Activated naive CD4-positive, alpha-beta T cell treated with anti-CD3 and anti-CD28 coated beads for 36 hours (primary cell): ENCODE measurements around the gene IL1B. TPM values are rescaled to one million over a fixed set of nuclear protein-coding genes. Genes with fewer than 3 reads are reported as not detected.

Source experiments
- CTCF ChIA-PET: fragments of 350-600 bp; sonication (Branson Sonifier 250); formaldehyde crosslinking; loops from one replicate; lab custom pipeline; 2021; ENCODE audit warnings: antibody characterized with exemption; lab: Charles Lee
- DNase-seq: peaks from one replicate; pipeline ENCODE4 v3.0.0-alpha.2; 2020
- H3K27ac Mint-ChIP-seq: one replicate; pipeline ENCODE4 v1.8.0; 2021; ENCODE audit warnings: mild to moderate bottlenecking, mixed read lengths
- H3K27me3 Mint-ChIP-seq: one replicate; pipeline ENCODE4 v1.8.0; 2021; ENCODE audit warnings: low read depth, mixed read lengths
- H3K36me3 Mint-ChIP-seq: one replicate; pipeline ENCODE4 v1.8.0; 2021; ENCODE audit warnings: low read depth, mixed read lengths
- H3K4me1 Mint-ChIP-seq: one replicate; pipeline ENCODE4 v1.8.0; 2021; ENCODE audit warnings: low read depth, mixed read lengths
- H3K4me3 Mint-ChIP-seq: one replicate; pipeline ENCODE4 v1.8.0; 2021; ENCODE audit warnings: mild to moderate bottlenecking, moderate library complexity, mixed read lengths
- H3K9me3 Mint-ChIP-seq: one replicate; pipeline ENCODE4 v1.8.0; 2021; ENCODE audit warnings: mixed read lengths
- intact Hi-C: fragments of 100-400 bp; cut with micrococcal nuclease; formaldehyde crosslinking; loops from one replicate; pipeline ENCODE4 v1.15.1; 2023
- total RNA-seq, 2 experiments: library from RNA; stranded (reverse); gene quantifications; one replicate each; pipeline ENCODE4 v1.2.3, GENCODE V29; 2021

The IL1B gene
- total RNA-seq: not detected

GRCh38 chr2:112836695-112837117 is at the start of gene IL1B:
IL1B (minus strand) TSS chr2:112836779; CDS start chr2:112836229, 550 bp downstream.
- intact Hi-C loops: no loop called here
- no peaks in the 10 kb centered on the region for H3K36me3 Mint-ChIP-seq
- DNase-seq: no peak
- H3K4me1 Mint-ChIP-seq: no peaks in the 10 kb centered on the region
- CTCF ChIA-PET: interaction anchor here (1.5 kb wide), 1 partner anchor 87 kb away, joined by 3 read pairs; no protein-coding TSS in a partner anchor
- peaks cover 17% of the 10 kb centered on the region for H3K27me3 Mint-ChIP-seq
- no peak within 1 kb of the TSS for H3K4me3 Mint-ChIP-seq
- no peaks in the 10 kb centered on the region for H3K9me3 Mint-ChIP-seq
- no peak within 1 kb of the TSS for H3K27ac Mint-ChIP-seq

GRCh38 chr2:112886291-112886690 is 49.7 kb upstream of the IL1B start:
- Mint-ChIP-seq H3K9me3 (no peaks in the 10 kb centered on the region), H3K27ac (no peak overlapping the region), H3K4me1 (peaks cover 7% of the 10 kb centered on the region), H3K27me3 (no peaks in the 10 kb centered on the region), H3K4me3 (no peak overlapping the region), H3K36me3 (no peaks in the 10 kb centered on the region)
- intact Hi-C loops: loop anchor here (5.0 kb wide), 1 partner anchor 56 kb away; no protein-coding TSS in a partner anchor
- CTCF ChIA-PET: interaction anchor here (0.8 to 4.3 kb wide), 15 partner anchors 9 to 259 kb away, joined by 3 to 118 read pairs (median 6); no protein-coding TSS in a partner anchor
- no peak for DNase-seq

GRCh38 chr2:112885506-112885902 is 48.9 kb upstream of the IL1B start:
- H3K9me3 Mint-ChIP-seq: no peaks in the 10 kb centered on the region
- no peak overlapping the region for H3K4me3 Mint-ChIP-seq
- H3K27me3 Mint-ChIP-seq: no peaks in the 10 kb centered on the region
- DNase-seq: no peak
- H3K4me1 Mint-ChIP-seq: peaks cover 7% of the 10 kb centered on the region
- H3K27ac Mint-ChIP-seq: no peak overlapping the region
- no peaks in the 10 kb centered on the region for H3K36me3 Mint-ChIP-seq
- CTCF ChIA-PET: interaction anchor here (0.7 to 4.3 kb wide), 39 partner anchors 8 to 314 kb away, joined by 3 to 118 read pairs (median 4); partner anchors contain the start of gene IL1A
- intact Hi-C loops: loop anchor here (1.0 to 5.0 kb wide), 3 partner anchors 57 to 285 kb away; no protein-coding TSS in a partner anchor

- CTCF ChIA-PET: interaction anchor here (0.7 to 4.3 kb wide), 38 partner anchors 8 to 314 kb away, joined by 3 to 118 read pairs (median 4); partner anchors contain the start of gene IL1A
- peak; percentile 86 for DNase-seq
- H3K4me3 Mint-ChIP-seq: no peak overlapping the region
- H3K36me3 Mint-ChIP-seq: no peaks in the 10 kb centered on the region
- peaks cover 12% of the 10 kb centered on the region for H3K4me1 Mint-ChIP-seq
- H3K27ac Mint-ChIP-seq: no peak overlapping the region
- intact Hi-C loops: loop anchor here (1.0 to 5.0 kb wide), 3 partner anchors 57 to 285 kb away; no protein-coding TSS in a partner anchor
- H3K9me3 Mint-ChIP-seq: no peaks in the 10 kb centered on the region
- no peaks in the 10 kb centered on the region for H3K27me3 Mint-ChIP-seq
Observed at GRCh38 chr2:112884869-112885505, 48.4 kb upstream of the IL1B start.

GRCh38 chr2:112883669-112884068 is 47.1 kb upstream of the IL1B start:
- DNase-seq: no peak
- CTCF ChIA-PET: interaction anchor here (0.6 to 1.7 kb wide), 4 partner anchors 101 to 310 kb away, joined by 4 to 7 read pairs (median 6); no protein-coding TSS in a partner anchor
- Mint-ChIP-seq H3K4me3 (no peak overlapping the region), H3K4me1 (peaks cover 13% of the 10 kb centered on the region), H3K36me3 (no peaks in the 10 kb centered on the region), H3K27ac (no peak overlapping the region), H3K27me3 (no peaks in the 10 kb centered on the region), H3K9me3 (no peaks in the 10 kb centered on the region)
- intact Hi-C loops: no loop called here

GRCh38 chr2:112881217-112881985 is 44.8 kb upstream of the IL1B start:
- Mint-ChIP-seq H3K27me3 (no peaks in the 10 kb centered on the region), H3K36me3 (no peaks in the 10 kb centered on the region), H3K27ac (no peak overlapping the region), H3K4me3 (no peak overlapping the region), H3K4me1 (peaks cover 13% of the 10 kb centered on the region), H3K9me3 (no peaks in the 10 kb centered on the region)
- CTCF ChIA-PET: interaction anchor here (1.0 to 1.4 kb wide), 3 partner anchors 60 to 129 kb away, joined by 3 to 4 read pairs (median 3); no protein-coding TSS in a partner anchor
- intact Hi-C loops: no loop called here
- DNase-seq: peak; percentile 31

GRCh38 chr2:112880696-112881095 is 44.1 kb upstream of the IL1B start:
- peaks cover 13% of the 10 kb centered on the region for H3K4me1 Mint-ChIP-seq
- H3K36me3 Mint-ChIP-seq: no peaks in the 10 kb centered on the region
- no peaks in the 10 kb centered on the region for H3K9me3 Mint-ChIP-seq
- H3K27ac Mint-ChIP-seq: no peak overlapping the region
- no peaks in the 10 kb centered on the region for H3K27me3 Mint-ChIP-seq
- CTCF ChIA-PET: interaction anchor here (0.7 kb wide), 1 partner anchor 117 kb away, joined by 4 read pairs; no protein-coding TSS in a partner anchor
- no peak overlapping the region for H3K4me3 Mint-ChIP-seq
- intact Hi-C loops: no loop called here
- no peak for DNase-seq

- no peak overlapping the region for H3K4me3 Mint-ChIP-seq
- DNase-seq: no peak
- intact Hi-C loops: no loop called here
Observed at GRCh38 chr2:112880091-112880531, 43.5 kb upstream of the IL1B start.

GRCh38 chr2:112879491-112880041 is 43.0 kb upstream of the IL1B start:
- DNase-seq: no peak
- H3K27me3 Mint-ChIP-seq: no peaks in the 10 kb centered on the region
- H3K9me3 Mint-ChIP-seq: no peaks in the 10 kb centered on the region
- intact Hi-C loops: no loop called here
- no peaks in the 10 kb centered on the region for H3K36me3 Mint-ChIP-seq
- CTCF ChIA-PET: interaction anchor here (0.6 to 1.3 kb wide), 2 partner anchors 10 to 145 kb away, joined by 4 to 5 read pairs; no protein-coding TSS in a partner anchor
- no peak overlapping the region for H3K4me3 Mint-ChIP-seq
- H3K4me1 Mint-ChIP-seq: peaks cover 8% of the 10 kb centered on the region
- no peak overlapping the region for H3K27ac Mint-ChIP-seq

More at GRCh38 chr2:112880091-112880531, 43.5 kb upstream of the IL1B start:
- no peaks in the 10 kb centered on the region for H3K36me3 Mint-ChIP-seq
- no peaks in the 10 kb centered on the region for H3K27me3 Mint-ChIP-seq
- no peak overlapping the region for H3K27ac Mint-ChIP-seq
- CTCF ChIA-PET: interaction anchor here (0.6 to 0.7 kb wide), 2 partner anchors 117 to 146 kb away, joined by 4 read pairs; no protein-coding TSS in a partner anchor
- no peaks in the 10 kb centered on the region for H3K9me3 Mint-ChIP-seq
- peaks cover 13% of the 10 kb centered on the region for H3K4me1 Mint-ChIP-seq

GRCh38 chr2:112877423-112877822 is 40.8 kb upstream of the IL1B start:
- peaks cover 6% of the 10 kb centered on the region for H3K4me1 Mint-ChIP-seq
- CTCF ChIA-PET: interaction anchor here (0.6 to 2.2 kb wide), 2 partner anchors 8 to 127 kb away, joined by 3 to 8 read pairs; no protein-coding TSS in a partner anchor
- H3K4me3 Mint-ChIP-seq: no peak overlapping the region
- no peak overlapping the region for H3K27ac Mint-ChIP-seq
- intact Hi-C loops: no loop called here
- no peaks in the 10 kb centered on the region for H3K36me3 Mint-ChIP-seq
- no peaks in the 10 kb centered on the region for H3K27me3 Mint-ChIP-seq
- no peak for DNase-seq
- no peaks in the 10 kb centered on the region for H3K9me3 Mint-ChIP-seq

GRCh38 chr2:112876971-112877361 is 40.4 kb upstream of the IL1B start:
- Mint-ChIP-seq H3K4me3 (no peak overlapping the region), H3K36me3 (no peaks in the 10 kb centered on the region), H3K27ac (no peak overlapping the region), H3K9me3 (no peaks in the 10 kb centered on the region), H3K4me1 (peaks cover 6% of the 10 kb centered on the region), H3K27me3 (no peaks in the 10 kb centered on the region)
- CTCF ChIA-PET: interaction anchor here (2.2 kb wide), 1 partner anchor 9 kb away, joined by 8 read pairs; no protein-coding TSS in a partner anchor
- no peak for DNase-seq
- intact Hi-C loops: no loop called here
